RWPE1 (cell line): ENCODE results near the gene DMBX1.

Experiments used
- CTCF ChIA-PET: fragments of 350-600 bp; sonication (Branson Sonifier 250); formaldehyde crosslinking; extraction: SDS; loops from one replicate; lab custom pipeline; 2021; lab: Yijun Ruan, JAX
- POLR2A ChIA-PET: fragments of 400-600 bp; formaldehyde crosslinking; extraction: SDS; loops from one replicate; lab custom pipeline; 2020; ENCODE audit warnings: antibody characterized with exemption; ENCODE audit not compliant: low non-redundant PET; lab: Yijun Ruan, JAX
- DNase-seq: peaks from one replicate; pipeline ENCODE4 v3.0.0; 2012; ENCODE audit warnings: low spot score
- H3K27ac ChIP-seq: fragments of 450-650 bp; 2 replicates; pipeline ENCODE4 v1.5.1; 2017
- CTCF ChIP-seq: fragments of 450-650 bp; conservative IDR thresholded peaks from 2 replicates; pipeline ENCODE4 v1.5.1; 2017; ENCODE audit warnings: low read depth, mild to moderate bottlenecking

DMBX1 gene

DNA sequence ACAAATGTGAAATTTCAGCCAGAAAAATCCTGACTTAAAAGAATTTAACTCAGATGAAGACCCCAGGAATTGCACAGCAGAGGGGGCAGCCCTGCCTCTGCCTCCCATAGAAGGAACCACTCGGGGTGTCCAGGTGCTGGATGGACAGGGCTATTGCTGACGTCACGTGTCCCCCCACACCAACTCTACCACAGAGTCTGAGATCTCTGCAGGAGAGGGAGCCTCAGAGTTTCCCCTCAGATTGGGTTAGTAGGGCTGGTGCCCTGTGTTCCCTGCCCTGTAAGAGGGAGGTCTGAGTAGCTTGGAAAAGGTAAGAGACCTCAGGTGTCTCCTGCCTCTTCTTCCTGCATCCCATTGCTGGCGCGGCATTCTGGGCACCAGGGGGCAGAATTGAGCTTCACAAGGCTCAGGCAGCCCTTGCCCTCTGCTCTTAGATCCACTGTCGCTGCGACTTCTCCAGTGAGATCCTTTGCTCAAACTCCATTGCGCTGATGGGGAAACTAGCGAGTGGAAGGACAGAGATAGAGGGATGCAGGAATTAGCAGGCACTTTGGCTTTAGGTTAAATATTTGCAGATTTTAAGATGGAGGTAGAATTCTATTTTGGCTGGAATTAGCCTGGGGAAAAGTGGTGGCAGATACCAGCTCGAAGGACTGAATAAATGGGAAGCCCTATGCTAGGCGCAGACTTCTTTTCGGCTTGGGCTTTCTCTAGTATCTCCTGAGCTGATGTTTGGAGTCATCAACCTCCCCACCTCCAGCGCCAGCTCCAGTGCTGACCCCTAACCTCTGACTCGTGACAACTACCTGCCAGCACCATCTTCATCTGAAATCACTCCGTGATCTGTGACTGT is 42.8 kb upstream of the DMBX1 start:
- no peak overlapping the region for H3K27ac ChIP-seq
- ChIA-PET POLR2A (no interaction called here), CTCF (interaction anchor here (0.5 to 3.7 kb wide), 30 partner anchors 11 to 497 kb away, joined by 3 to 23 read pairs (median 4); a partner anchor contains a TSS)
- TF ChIP-seq CTCF = peak; percentile 77
- peak; percentile 57 for DNase-seq

- ChIA-PET CTCF (interaction anchor here (0.5 to 3.7 kb wide), 26 partner anchors 11 to 253 kb away, joined by 3 to 23 read pairs (median 4); a partner anchor contains a TSS), POLR2A (no interaction called here)
These were observed 42.0 kb upstream of the DMBX1 start for GRCh38 chr1:46447499-46448108.

GRCh38 chr1:46448109-46448911 is 41.3 kb upstream of the DMBX1 start:
- TF ChIP-seq CTCF = no peak
- CTCF ChIA-PET = interaction anchor here (1.8 to 3.7 kb wide), 3 partner anchors 16 to 78 kb away, joined by 7 to 23 read pairs (median 8); no protein-coding TSS in a partner anchor
- no peak overlapping the region for H3K27ac ChIP-seq
- POLR2A ChIA-PET = no interaction called here
- DNase-seq = no peak

More at GRCh38 chr1:46447499-46448108, 42.0 kb upstream of the DMBX1 start:
- no peak for TF ChIP-seq CTCF
- DNase-seq = no peak
- H3K27ac ChIP-seq = no peak overlapping the region

GRCh38 chr1:46449223-46450159 is 40.1 kb upstream of the DMBX1 start:
- ChIA-PET CTCF (no interaction called here), POLR2A (no interaction called here)
- no peak for DNase-seq
- no peak overlapping the region for H3K27ac ChIP-seq
- no peak for TF ChIP-seq CTCF

GRCh38 chr1:46450160-46450517 is 39.5 kb upstream of the DMBX1 start:
- no peak overlapping the region for H3K27ac ChIP-seq
- CTCF ChIA-PET = interaction anchor here (0.9 kb wide), 1 partner anchor 97 kb away, joined by 3 read pairs; no protein-coding TSS in a partner anchor

More at GRCh38 chr1:46450160-46450517, 39.5 kb upstream of the DMBX1 start:
- POLR2A ChIA-PET = no interaction called here
- DNase-seq = no peak
- TF ChIP-seq CTCF = no peak
